ENCODE results near the gene ZC3H4. TPM values are rescaled to one million over a fixed set of nuclear protein-coding genes. Genes with fewer than 3 reads are reported as not detected.

The ZC3H4 gene
- total and polyA plus RNA-seq, 4 donors = 12.2 to 51.6 (median 16.2) TPM

DNA sequence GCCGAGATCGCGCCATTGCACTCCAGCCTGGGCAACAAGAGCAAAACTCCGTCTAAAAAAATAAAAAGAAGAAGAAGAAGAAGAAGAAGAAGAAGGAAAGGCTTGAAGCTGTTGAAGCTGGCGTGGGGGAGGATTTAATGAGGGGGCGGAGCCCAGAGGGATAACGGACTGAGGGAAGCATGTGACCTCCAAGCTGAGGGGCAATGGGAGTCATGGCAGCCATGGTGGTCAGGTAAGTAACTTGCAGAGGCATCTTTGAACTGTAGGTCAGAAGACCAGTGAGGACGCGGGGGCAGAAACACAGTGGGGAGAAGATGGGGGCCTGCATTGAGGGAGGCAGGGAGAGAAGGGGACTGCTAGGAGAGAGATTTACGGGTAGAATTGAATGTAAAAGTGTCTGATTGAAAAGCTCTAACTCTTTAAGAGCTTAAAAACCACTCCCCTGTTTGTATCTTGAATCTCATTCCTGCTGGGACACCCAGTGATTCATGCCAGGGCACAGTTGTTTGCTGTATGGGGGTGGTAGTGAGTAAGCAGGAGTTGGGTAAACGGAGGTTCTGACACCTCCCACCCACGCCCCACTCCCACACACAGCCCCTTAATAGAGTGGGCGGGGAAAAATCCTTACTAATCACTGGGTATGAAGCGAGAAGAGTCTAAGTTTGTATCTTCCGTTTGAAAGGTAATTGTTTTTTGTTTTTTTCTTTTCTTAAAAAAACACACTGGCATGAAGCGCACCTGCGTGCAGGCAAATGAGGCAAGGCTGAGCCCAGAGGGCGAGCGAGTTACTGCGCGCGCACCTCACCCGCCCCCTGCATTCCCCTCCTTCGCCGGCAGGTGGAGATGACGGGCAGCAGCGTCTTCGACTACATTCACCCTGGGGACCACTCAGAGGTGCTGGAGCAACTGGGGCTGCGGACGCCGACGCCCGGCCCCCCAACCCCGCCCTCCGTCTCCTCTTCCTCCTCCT is 78.2 kb downstream of the ZC3H4 start:
- TF ChIP-seq, protein P1, sequence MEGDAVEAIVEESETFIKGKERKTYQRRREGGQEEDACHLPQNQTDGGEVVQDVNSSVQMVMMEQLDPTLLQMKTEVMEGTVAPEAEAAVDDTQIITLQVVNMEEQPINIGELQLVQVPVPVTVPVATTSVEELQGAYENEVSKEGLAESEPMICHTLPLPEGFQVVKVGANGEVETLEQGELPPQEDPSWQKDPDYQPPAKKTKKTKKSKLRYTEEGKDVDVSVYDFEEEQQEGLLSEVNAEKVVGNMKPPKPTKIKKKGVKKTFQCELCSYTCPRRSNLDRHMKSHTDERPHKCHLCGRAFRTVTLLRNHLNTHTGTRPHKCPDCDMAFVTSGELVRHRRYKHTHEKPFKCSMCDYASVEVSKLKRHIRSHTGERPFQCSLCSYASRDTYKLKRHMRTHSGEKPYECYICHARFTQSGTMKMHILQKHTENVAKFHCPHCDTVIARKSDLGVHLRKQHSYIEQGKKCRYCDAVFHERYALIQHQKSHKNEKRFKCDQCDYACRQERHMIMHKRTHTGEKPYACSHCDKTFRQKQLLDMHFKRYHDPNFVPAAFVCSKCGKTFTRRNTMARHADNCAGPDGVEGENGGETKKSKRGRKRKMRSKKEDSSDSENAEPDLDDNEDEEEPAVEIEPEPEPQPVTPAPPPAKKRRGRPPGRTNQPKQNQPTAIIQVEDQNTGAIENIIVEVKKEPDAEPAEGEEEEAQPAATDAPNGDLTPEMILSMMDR (IDR thresholded peaks at IDR 0.05; ENCODE audit: control extremely low read depth, extremely low read depth) = peak; percentile 88
- H3K9me3 ChIP-seq (ENCODE audit: control insufficient read depth in 4 of 4, insufficient read depth in 3 of 4, low read length in 3 of 4) = no peaks in the 10 kb centered on the region
- DNase-seq = peak; percentile 85 to 90 (median 86)
- H3K9ac ChIP-seq (ENCODE audit: insufficient read depth in 1 of 2, low read length in 2 of 2) = peak overlapping the region; percentile 55 to 74
- no peaks in the 10 kb centered on the region for H3K36me3 ChIP-seq (ENCODE audit: control insufficient read depth in 4 of 4, insufficient read depth in 4 of 4, low read length in 4 of 4)
- peak; percentile 96 for ATAC-seq (ENCODE audit: insufficient read depth, low FRiP score)
- 10 to 11% methylated on average over 35 of the region's 35 CpGs for WGBS, 2 donors
- H3K4me3 ChIP-seq = peak overlapping the region; percentile 25
- peaks cover 0 to 5% (median 3%) of the 10 kb centered on the region in 5 donors for H3K4me1 ChIP-seq (ENCODE audit: control insufficient read depth in 5 of 5, insufficient read depth in 5 of 5, low read length in 5 of 5)
- peaks cover 0 to 6% (median 0%) of the 10 kb centered on the region in 3 donors for H3K27me3 ChIP-seq (ENCODE audit: control insufficient read depth in 3 of 3, insufficient read depth in 3 of 3, low read length in 2 of 3)
- peak overlapping the region in 1 of 2 donors; percentile 58 for H3K27ac ChIP-seq (ENCODE audit: low read depth in 1 of 2, low read length in 1 of 2)

DNA sequence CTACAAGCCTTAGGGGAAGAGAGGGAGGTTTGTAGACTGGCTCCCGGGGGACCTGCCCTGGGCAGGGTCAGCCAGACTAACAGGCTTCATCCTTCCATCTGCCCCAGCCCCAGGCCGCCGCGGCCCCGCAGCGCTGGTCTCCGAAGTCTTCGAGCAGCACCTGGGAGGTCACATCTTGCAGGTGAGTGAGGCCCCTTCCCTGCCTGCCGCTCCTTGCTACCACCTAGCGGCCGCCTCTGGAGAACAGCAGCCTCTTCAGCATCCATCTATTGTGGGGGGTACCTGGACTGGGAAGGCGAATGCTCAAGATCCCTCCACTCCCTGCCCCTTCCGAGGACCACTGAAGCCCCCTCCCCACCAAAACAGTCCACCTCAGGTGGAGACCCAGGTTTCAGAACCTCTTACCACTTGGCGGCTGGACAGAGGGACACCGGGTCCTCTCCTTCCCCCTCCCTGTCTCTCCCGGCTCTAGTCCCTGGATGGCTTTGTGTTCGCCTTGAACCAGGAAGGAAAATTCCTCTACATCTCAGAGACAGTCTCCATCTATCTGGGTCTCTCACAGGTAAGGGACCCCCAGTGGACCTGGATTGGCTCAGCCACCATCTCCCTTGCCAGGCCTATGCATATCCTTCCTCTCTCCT is 81.3 kb downstream of the ZC3H4 start:
- H3K9ac ChIP-seq (ENCODE audit: insufficient read depth in 1 of 2, low read length in 2 of 2) = no peak overlapping the region
- TF ChIP-seq, protein P1 (IDR thresholded peaks at IDR 0.05; ENCODE audit: control extremely low read depth, extremely low read depth) = peak; percentile 41
- H3K4me3 ChIP-seq = no peak overlapping the region
- H3K4me1 ChIP-seq (ENCODE audit: control insufficient read depth in 5 of 5, insufficient read depth in 5 of 5, low read length in 5 of 5) = peaks cover 0 to 5% (median 2%) of the 10 kb centered on the region in 5 donors
- H3K36me3 ChIP-seq (ENCODE audit: control insufficient read depth in 4 of 4, insufficient read depth in 4 of 4, low read length in 4 of 4) = no peaks in the 10 kb centered on the region
- no peak overlapping the region for H3K27ac ChIP-seq (ENCODE audit: low read depth in 1 of 2, low read length in 1 of 2)
- ATAC-seq (ENCODE audit: insufficient read depth, low FRiP score) = no peak
- peaks cover 0 to 27% (median 6%) of the 10 kb centered on the region in 3 donors for H3K27me3 ChIP-seq (ENCODE audit: control insufficient read depth in 3 of 3, insufficient read depth in 3 of 3, low read length in 2 of 3)
- WGBS, 2 donors = 17 to 19% methylated on average over 17 of the region's 17 CpGs
- peak in 2 of 3 donors; percentile 39 to 51 for DNase-seq
- peaks cover 0 to 4% (median 0%) of the 10 kb centered on the region in 4 donors for H3K9me3 ChIP-seq (ENCODE audit: control insufficient read depth in 4 of 4, insufficient read depth in 3 of 4, low read length in 3 of 4)

DNA sequence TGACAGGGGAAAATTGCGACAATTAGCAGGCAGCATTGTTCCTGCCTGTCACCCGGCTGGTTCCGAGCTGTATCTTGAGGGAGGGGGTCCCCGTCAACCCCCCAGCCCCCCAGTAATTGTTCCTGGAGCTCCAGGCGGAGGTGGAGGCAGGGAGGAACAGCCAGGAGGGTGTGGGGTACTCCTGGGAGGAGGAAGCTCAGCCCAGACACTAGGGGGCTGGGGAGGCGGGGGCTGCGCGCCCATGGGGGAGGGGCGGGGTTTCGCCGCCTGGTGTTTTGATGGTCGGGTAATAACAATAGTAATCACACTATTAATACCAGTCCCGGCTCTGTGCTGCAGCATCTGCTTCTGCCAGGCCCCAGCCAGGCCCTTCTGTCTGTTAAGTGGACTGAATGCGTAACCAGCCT is 85.4 kb downstream of the ZC3H4 start:
- ATAC-seq (ENCODE audit: insufficient read depth, low FRiP score) (no peak), DNase-seq (no peak)
- Histone ChIP-seq H3K4me3 (no peak overlapping the region), H3K4me1 (ENCODE audit: control insufficient read depth in 5 of 5, insufficient read depth in 5 of 5, low read length in 5 of 5) (no peaks in the 10 kb centered on the region), H3K27me3 (ENCODE audit: control insufficient read depth in 3 of 3, insufficient read depth in 3 of 3, low read length in 2 of 3) (peaks cover 0 to 40% (median 22%) of the 10 kb centered on the region in 3 donors), H3K9ac (ENCODE audit: insufficient read depth in 1 of 2, low read length in 2 of 2) (no peak overlapping the region), H3K36me3 (ENCODE audit: control insufficient read depth in 4 of 4, insufficient read depth in 4 of 4, low read length in 4 of 4) (no peaks in the 10 kb centered on the region), H3K9me3 (ENCODE audit: control insufficient read depth in 4 of 4, insufficient read depth in 3 of 4, low read length in 3 of 4) (peaks cover 0 to 7% (median 0%) of the 10 kb centered on the region in 4 donors), H3K27ac (ENCODE audit: low read depth in 1 of 2, low read length in 1 of 2) (no peak overlapping the region)
- TF ChIP-seq, protein P1 (IDR thresholded peaks at IDR 0.05; ENCODE audit: control extremely low read depth, extremely low read depth) = no peak
- 10 to 14% methylated on average over 10 to 14 of the region's 14 CpGs for WGBS, 2 donors

Data from lung (tissue), 12 donors.